NB4 (cell line): Measurements from ENCODE around the gene KAT6B.

Source experiments
- DNase-seq: peaks from one replicate; pipeline ENCODE4 v3.0.0; 2010; ENCODE audit warnings: low read depth
- H3K4me3 ChIP-seq: one replicate; pipeline ENCODE4 v1.5.1; 2011; ENCODE audit warnings: mild to moderate bottlenecking, low read depth, low read length, moderate library complexity
- MYC ChIP-seq: IDR thresholded peaks from 2 replicates; pipeline ENCODE4 v1.6.1; 2011; ENCODE audit warnings: low read depth, low read length
- POLR2A ChIP-seq: IDR thresholded peaks from 2 replicates; pipeline ENCODE4 v1.6.1; 2011; ENCODE audit warnings: mild to moderate bottlenecking; ENCODE audit not compliant: insufficient read length; ENCODE audit errors: extremely low read depth
- TF ChIP-seq, protein P1 (sequence below): IDR thresholded peaks from 2 replicates; pipeline ENCODE4 v1.6.1; 2011; ENCODE audit warnings: low read depth, low read length
- TF ChIP-seq, protein P2 (sequence below): IDR thresholded peaks from one replicate; pipeline ENCODE4 v1.5.1; 2012; ENCODE audit warnings: low read depth, low read length

Gene KAT6B

DNA sequence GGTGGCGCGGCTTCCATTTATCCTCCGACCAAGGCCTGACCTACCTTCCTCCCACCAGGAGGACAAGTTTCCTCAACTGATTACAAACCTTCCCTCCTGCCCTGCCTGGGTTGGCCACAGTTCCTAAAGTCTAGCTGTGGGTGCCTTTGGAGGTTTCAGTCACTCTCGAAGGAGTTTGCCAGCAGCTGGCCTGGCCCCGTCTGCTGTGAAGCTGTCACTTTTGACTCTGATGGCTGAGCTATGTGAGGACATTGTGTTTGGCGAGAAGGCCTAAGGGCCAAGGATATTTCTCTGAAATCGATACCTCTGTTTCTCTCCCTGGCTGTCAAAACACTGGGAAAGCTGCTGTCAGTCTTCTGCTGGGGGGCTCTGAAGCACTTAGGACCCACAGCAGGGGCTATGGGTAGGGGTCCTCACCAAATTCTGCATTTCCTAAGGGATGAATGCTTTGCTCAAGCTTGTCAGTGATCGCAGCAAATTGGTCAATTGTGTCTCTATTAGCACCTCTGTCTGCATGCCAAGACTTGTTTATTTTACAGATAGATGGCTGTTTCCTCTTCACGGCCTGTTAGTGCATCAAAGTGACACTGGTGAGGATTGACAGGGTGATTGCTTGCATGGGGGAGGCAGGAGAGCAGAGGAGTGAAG is 253.2 kb downstream of the KAT6B start:
- TF ChIP-seq MYC (no peak), POLR2A (no peak)
- TF ChIP-seq, protein P1, sequence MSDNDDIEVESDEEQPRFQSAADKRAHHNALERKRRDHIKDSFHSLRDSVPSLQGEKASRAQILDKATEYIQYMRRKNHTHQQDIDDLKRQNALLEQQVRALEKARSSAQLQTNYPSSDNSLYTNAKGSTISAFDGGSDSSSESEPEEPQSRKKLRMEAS, result no peak
- TF ChIP-seq, protein P2, sequence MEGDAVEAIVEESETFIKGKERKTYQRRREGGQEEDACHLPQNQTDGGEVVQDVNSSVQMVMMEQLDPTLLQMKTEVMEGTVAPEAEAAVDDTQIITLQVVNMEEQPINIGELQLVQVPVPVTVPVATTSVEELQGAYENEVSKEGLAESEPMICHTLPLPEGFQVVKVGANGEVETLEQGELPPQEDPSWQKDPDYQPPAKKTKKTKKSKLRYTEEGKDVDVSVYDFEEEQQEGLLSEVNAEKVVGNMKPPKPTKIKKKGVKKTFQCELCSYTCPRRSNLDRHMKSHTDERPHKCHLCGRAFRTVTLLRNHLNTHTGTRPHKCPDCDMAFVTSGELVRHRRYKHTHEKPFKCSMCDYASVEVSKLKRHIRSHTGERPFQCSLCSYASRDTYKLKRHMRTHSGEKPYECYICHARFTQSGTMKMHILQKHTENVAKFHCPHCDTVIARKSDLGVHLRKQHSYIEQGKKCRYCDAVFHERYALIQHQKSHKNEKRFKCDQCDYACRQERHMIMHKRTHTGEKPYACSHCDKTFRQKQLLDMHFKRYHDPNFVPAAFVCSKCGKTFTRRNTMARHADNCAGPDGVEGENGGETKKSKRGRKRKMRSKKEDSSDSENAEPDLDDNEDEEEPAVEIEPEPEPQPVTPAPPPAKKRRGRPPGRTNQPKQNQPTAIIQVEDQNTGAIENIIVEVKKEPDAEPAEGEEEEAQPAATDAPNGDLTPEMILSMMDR, result no peak

DNA sequence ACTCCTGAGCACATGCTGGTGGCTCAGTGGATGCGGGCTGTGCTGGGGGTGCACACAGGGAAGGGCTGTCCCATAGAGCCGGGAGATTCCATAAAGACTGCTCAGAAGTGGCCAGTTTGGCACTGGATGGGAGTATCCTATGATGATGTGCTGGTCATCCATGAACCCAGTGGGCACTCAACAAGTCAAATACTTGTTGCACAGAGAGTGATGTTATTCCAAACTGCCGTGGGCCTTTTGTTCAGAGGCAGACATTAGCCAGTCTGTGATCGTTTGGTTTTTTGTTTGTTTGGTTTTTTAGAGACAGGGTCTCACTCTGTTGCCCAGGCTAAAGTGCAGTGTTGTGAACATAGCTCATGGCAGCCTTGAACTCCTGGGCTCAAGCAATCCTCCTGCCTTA is 254.2 kb downstream of the KAT6B start:
- TF ChIP-seq, protein P1, result no peak
- TF ChIP-seq POLR2A (no peak), MYC (no peak)
- TF ChIP-seq, protein P2, result no peak
- no peak for DNase-seq
- no peak overlapping the region for H3K4me3 ChIP-seq

More for the DNA sequence above, 253.2 kb downstream of the KAT6B start:
- no peak for DNase-seq
- H3K4me3 ChIP-seq, result no peak overlapping the region

DNA sequence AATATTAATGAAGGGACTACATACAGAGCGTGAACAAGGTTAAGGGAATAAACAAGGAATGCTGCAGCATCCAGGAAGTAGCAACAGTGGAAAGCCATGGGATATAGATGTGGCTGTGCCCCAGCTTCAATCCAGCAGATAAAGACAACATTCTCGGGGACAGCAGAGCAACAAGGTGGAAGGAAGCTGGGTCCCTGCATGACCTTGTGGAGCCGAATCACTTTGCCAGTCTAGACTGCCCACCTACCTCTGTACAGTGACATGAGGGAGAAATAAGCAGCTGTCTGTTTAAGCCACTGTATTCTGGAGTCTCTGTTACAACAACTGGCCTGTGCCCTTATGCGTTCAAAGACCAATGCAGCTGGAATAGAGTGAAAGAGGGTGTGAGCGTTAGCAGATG is 255.0 kb downstream of the KAT6B start:
- no peak overlapping the region for H3K4me3 ChIP-seq
- DNase-seq, result no peak
- TF ChIP-seq MYC, result no peak
- TF ChIP-seq, protein P2, result no peak
- TF ChIP-seq, protein P1, result no peak
- no peak for TF ChIP-seq POLR2A
